Activated CD4-positive, alpha-beta T cell treated with anti-CD3 and anti-CD28 coated beads, Interleukin-2, amount 50 U/mL, for 24 hours (primary cell): ENCODE results near the gene C10orf71.

Source experiments
- DNase-seq, 2 donors: peaks; one replicate each; pipeline ENCODE4 v3.0.0-alpha.2; 2020; ENCODE audit warnings: low read depth in 1 of 2, low spot score in 1 of 2

C10orf71 gene

GRCh38 chr10:49373361-49373760 is 74.4 kb downstream of the C10orf71 start:
- DNase-seq, result no peak

- no peak for DNase-seq
Observed at GRCh38 chr10:49374740-49375139, 75.8 kb downstream of the C10orf71 start.

GRCh38 chr10:49375611-49376010 is 76.6 kb downstream of the C10orf71 start:
- DNase-seq, result no peak
